Measurements from ENCODE around the gene TMEM154.

TMEM154 gene

GRCh38 chr4:152633118-152633517 lies 46.7 kb downstream of the TMEM154 start:
- 67 to 74% methylated on average over 3 of the region's 3 CpGs for WGBS, 2 experiments
- no peaks in the 10 kb centered on the region for H3K36me3 ChIP-seq (ENCODE audit: control insufficient read depth, insufficient read depth, low read length)
- no peaks in the 10 kb centered on the region for H3K27me3 ChIP-seq (ENCODE audit: control insufficient read depth, insufficient read depth, low read length, poor library complexity, severe bottlenecking)
- no peaks in the 10 kb centered on the region for H3K4me1 ChIP-seq (ENCODE audit: control insufficient read depth, insufficient read depth, low read length)
- no peaks in the 10 kb centered on the region for H3K9me3 ChIP-seq (ENCODE audit: control insufficient read depth, low read length)
- no peak overlapping the region for H3K27ac ChIP-seq (ENCODE audit: insufficient read depth, low read depth, low read length, poor library complexity, severe bottlenecking)
- H3K4me3 ChIP-seq (ENCODE audit: insufficient read depth, low read depth, low read length), result no peak overlapping the region

- Histone ChIP-seq H3K4me1 (ENCODE audit: control insufficient read depth, insufficient read depth, low read length) (no peaks in the 10 kb centered on the region), H3K36me3 (ENCODE audit: control insufficient read depth, insufficient read depth, low read length) (no peaks in the 10 kb centered on the region), H3K4me3 (ENCODE audit: insufficient read depth, low read depth, low read length) (no peak overlapping the region), H3K9me3 (ENCODE audit: control insufficient read depth, low read length) (no peaks in the 10 kb centered on the region), H3K27ac (ENCODE audit: insufficient read depth, low read depth, low read length, poor library complexity, severe bottlenecking) (no peak overlapping the region), H3K27me3 (ENCODE audit: control insufficient read depth, insufficient read depth, low read length, poor library complexity, severe bottlenecking) (no peaks in the 10 kb centered on the region)
- WGBS, 2 experiments, result 100% methylated on average over 1 of the region's 1 CpG; no CpG with 5 or more reads in 1 of the 2 experiments
Measured at GRCh38 chr4:152630324-152630723, 49.5 kb downstream of the TMEM154 start.

- Histone ChIP-seq H3K27ac (ENCODE audit: insufficient read depth, low read depth, low read length, poor library complexity, severe bottlenecking) (no peak overlapping the region), H3K4me3 (ENCODE audit: insufficient read depth, low read depth, low read length) (no peak overlapping the region), H3K36me3 (ENCODE audit: control insufficient read depth, insufficient read depth, low read length) (no peaks in the 10 kb centered on the region), H3K9me3 (ENCODE audit: control insufficient read depth, low read length) (no peaks in the 10 kb centered on the region), H3K27me3 (ENCODE audit: control insufficient read depth, insufficient read depth, low read length, poor library complexity, severe bottlenecking) (no peaks in the 10 kb centered on the region), H3K4me1 (ENCODE audit: control insufficient read depth, insufficient read depth, low read length) (no peaks in the 10 kb centered on the region)
- WGBS, 2 experiments, result 91 to 96% methylated on average over 3 of the region's 3 CpGs
Measured at GRCh38 chr4:152629908-152630307, 49.9 kb downstream of the TMEM154 start.

GRCh38 chr4:152628128-152628527 lies 51.7 kb downstream of the TMEM154 start:
- H3K27ac ChIP-seq (ENCODE audit: insufficient read depth, low read depth, low read length, poor library complexity, severe bottlenecking), result no peak overlapping the region
- no peaks in the 10 kb centered on the region for H3K4me1 ChIP-seq (ENCODE audit: control insufficient read depth, insufficient read depth, low read length)
- no peak overlapping the region for H3K4me3 ChIP-seq (ENCODE audit: insufficient read depth, low read depth, low read length)
- no peaks in the 10 kb centered on the region for H3K9me3 ChIP-seq (ENCODE audit: control insufficient read depth, low read length)
- no peaks in the 10 kb centered on the region for H3K27me3 ChIP-seq (ENCODE audit: control insufficient read depth, insufficient read depth, low read length, poor library complexity, severe bottlenecking)
- H3K36me3 ChIP-seq (ENCODE audit: control insufficient read depth, insufficient read depth, low read length), result no peaks in the 10 kb centered on the region
- 97 to 99% methylated on average over 5 of the region's 5 CpGs for WGBS, 2 experiments

- H3K27me3 ChIP-seq (ENCODE audit: control insufficient read depth, insufficient read depth, low read length, poor library complexity, severe bottlenecking), result no peaks in the 10 kb centered on the region
- H3K36me3 ChIP-seq (ENCODE audit: control insufficient read depth, insufficient read depth, low read length), result no peaks in the 10 kb centered on the region
- 82 to 87% methylated on average over 2 of the region's 2 CpGs for WGBS, 2 experiments
- H3K9me3 ChIP-seq (ENCODE audit: control insufficient read depth, low read length), result no peaks in the 10 kb centered on the region
- H3K4me1 ChIP-seq (ENCODE audit: control insufficient read depth, insufficient read depth, low read length), result no peaks in the 10 kb centered on the region
- no peak overlapping the region for H3K4me3 ChIP-seq (ENCODE audit: insufficient read depth, low read depth, low read length)
- H3K27ac ChIP-seq (ENCODE audit: insufficient read depth, low read depth, low read length, poor library complexity, severe bottlenecking), result no peak overlapping the region
Measured at GRCh38 chr4:152626790-152627189, 53.0 kb downstream of the TMEM154 start.

GRCh38 chr4:152620915-152621314 lies 58.9 kb downstream of the TMEM154 start:
- Histone ChIP-seq H3K36me3 (ENCODE audit: control insufficient read depth, insufficient read depth, low read length) (no peaks in the 10 kb centered on the region), H3K27ac (ENCODE audit: insufficient read depth, low read depth, low read length, poor library complexity, severe bottlenecking) (no peak overlapping the region), H3K27me3 (ENCODE audit: control insufficient read depth, insufficient read depth, low read length, poor library complexity, severe bottlenecking) (no peaks in the 10 kb centered on the region), H3K4me1 (ENCODE audit: control insufficient read depth, insufficient read depth, low read length) (no peaks in the 10 kb centered on the region), H3K9me3 (ENCODE audit: control insufficient read depth, low read length) (no peaks in the 10 kb centered on the region), H3K4me3 (ENCODE audit: insufficient read depth, low read depth, low read length) (no peak overlapping the region)

GRCh38 chr4:152620218-152620617 lies 59.6 kb downstream of the TMEM154 start:
- no peak overlapping the region for H3K27ac ChIP-seq (ENCODE audit: insufficient read depth, low read depth, low read length, poor library complexity, severe bottlenecking)
- H3K4me1 ChIP-seq (ENCODE audit: control insufficient read depth, insufficient read depth, low read length), result no peaks in the 10 kb centered on the region
- H3K9me3 ChIP-seq (ENCODE audit: control insufficient read depth, low read length), result no peaks in the 10 kb centered on the region
- H3K36me3 ChIP-seq (ENCODE audit: control insufficient read depth, insufficient read depth, low read length), result no peaks in the 10 kb centered on the region
- no peak overlapping the region for H3K4me3 ChIP-seq (ENCODE audit: insufficient read depth, low read depth, low read length)
- no peaks in the 10 kb centered on the region for H3K27me3 ChIP-seq (ENCODE audit: control insufficient read depth, insufficient read depth, low read length, poor library complexity, severe bottlenecking)
- 88 to 96% methylated on average over 1 of the region's 1 CpG for WGBS, 2 experiments

- WGBS, 2 experiments, result 94% methylated on average over 3 of the region's 3 CpGs
- Histone ChIP-seq H3K27ac (ENCODE audit: insufficient read depth, low read depth, low read length, poor library complexity, severe bottlenecking) (no peak overlapping the region), H3K36me3 (ENCODE audit: control insufficient read depth, insufficient read depth, low read length) (no peaks in the 10 kb centered on the region), H3K9me3 (ENCODE audit: control insufficient read depth, low read length) (no peaks in the 10 kb centered on the region), H3K4me1 (ENCODE audit: control insufficient read depth, insufficient read depth, low read length) (no peaks in the 10 kb centered on the region), H3K27me3 (ENCODE audit: control insufficient read depth, insufficient read depth, low read length, poor library complexity, severe bottlenecking) (no peaks in the 10 kb centered on the region), H3K4me3 (ENCODE audit: insufficient read depth, low read depth, low read length) (no peak overlapping the region)
Measured at GRCh38 chr4:152619556-152619955, 60.2 kb downstream of the TMEM154 start.

GRCh38 chr4:152618971-152619370 lies 60.8 kb downstream of the TMEM154 start:
- Histone ChIP-seq H3K4me1 (ENCODE audit: control insufficient read depth, insufficient read depth, low read length) (no peaks in the 10 kb centered on the region), H3K4me3 (ENCODE audit: insufficient read depth, low read depth, low read length) (no peak overlapping the region), H3K27me3 (ENCODE audit: control insufficient read depth, insufficient read depth, low read length, poor library complexity, severe bottlenecking) (no peaks in the 10 kb centered on the region), H3K36me3 (ENCODE audit: control insufficient read depth, insufficient read depth, low read length) (no peaks in the 10 kb centered on the region), H3K9me3 (ENCODE audit: control insufficient read depth, low read length) (no peaks in the 10 kb centered on the region), H3K27ac (ENCODE audit: insufficient read depth, low read depth, low read length, poor library complexity, severe bottlenecking) (no peak overlapping the region)
- 94 to 96% methylated on average over 4 of the region's 4 CpGs for WGBS, 2 experiments

- H3K27me3 ChIP-seq (ENCODE audit: control insufficient read depth, insufficient read depth, low read length, poor library complexity, severe bottlenecking), result no peaks in the 10 kb centered on the region
- 90 to 96% methylated on average over 2 to 3 of the region's 3 CpGs for WGBS, 2 experiments
- H3K36me3 ChIP-seq (ENCODE audit: control insufficient read depth, insufficient read depth, low read length), result no peaks in the 10 kb centered on the region
- H3K4me3 ChIP-seq (ENCODE audit: insufficient read depth, low read depth, low read length), result no peak overlapping the region
- no peaks in the 10 kb centered on the region for H3K4me1 ChIP-seq (ENCODE audit: control insufficient read depth, insufficient read depth, low read length)
- H3K27ac ChIP-seq (ENCODE audit: insufficient read depth, low read depth, low read length, poor library complexity, severe bottlenecking), result no peak overlapping the region
- no peaks in the 10 kb centered on the region for H3K9me3 ChIP-seq (ENCODE audit: control insufficient read depth, low read length)
Measured at GRCh38 chr4:152616804-152617203, 63.0 kb downstream of the TMEM154 start.
